Measurements from ENCODE around the gene RPA3. TPM values are rescaled to one million over a fixed set of nuclear protein-coding genes. Genes with fewer than 3 reads are reported as not detected.

Gene RPA3
- total RNA-seq, 1 donor from 2014 or later = 22.2 TPM

GRCh38 chr7:7653593-7654187, 64.7 kb downstream of the RPA3 start:
- DNase-seq (ENCODE audit: low read depth) = no peak

- no peak for DNase-seq (ENCODE audit: low read depth)
Measured at GRCh38 chr7:7652798-7653540, 65.4 kb downstream of the RPA3 start.

DNA sequence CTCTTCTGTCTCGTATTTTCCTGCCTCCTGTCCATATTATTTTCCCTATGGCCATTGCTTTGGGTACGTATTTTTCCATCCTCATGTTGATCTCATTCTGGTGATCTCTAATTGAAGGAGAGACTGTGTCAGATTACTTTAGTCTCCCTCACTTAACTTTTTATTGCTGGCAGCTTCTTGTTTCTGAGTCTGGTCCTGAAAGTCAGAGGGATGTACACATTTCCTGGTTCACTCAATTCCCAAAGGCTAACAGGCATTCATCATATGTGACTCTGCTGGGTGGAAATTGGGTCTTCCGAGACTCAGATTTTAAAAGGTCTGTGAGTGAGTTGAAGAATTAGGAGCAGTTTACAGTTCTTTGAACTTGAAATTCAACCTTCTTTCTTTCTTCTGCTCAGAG, 66.9 kb downstream of the RPA3 start:
- DNase-seq (ENCODE audit: low read depth) = no peak

- no peak for DNase-seq (ENCODE audit: low read depth)
Measured at GRCh38 chr7:7650682-7651206, 67.7 kb downstream of the RPA3 start.

- no peak for DNase-seq (ENCODE audit: low read depth)
Measured at GRCh38 chr7:7647495-7648036, 70.8 kb downstream of the RPA3 start.

DNA sequence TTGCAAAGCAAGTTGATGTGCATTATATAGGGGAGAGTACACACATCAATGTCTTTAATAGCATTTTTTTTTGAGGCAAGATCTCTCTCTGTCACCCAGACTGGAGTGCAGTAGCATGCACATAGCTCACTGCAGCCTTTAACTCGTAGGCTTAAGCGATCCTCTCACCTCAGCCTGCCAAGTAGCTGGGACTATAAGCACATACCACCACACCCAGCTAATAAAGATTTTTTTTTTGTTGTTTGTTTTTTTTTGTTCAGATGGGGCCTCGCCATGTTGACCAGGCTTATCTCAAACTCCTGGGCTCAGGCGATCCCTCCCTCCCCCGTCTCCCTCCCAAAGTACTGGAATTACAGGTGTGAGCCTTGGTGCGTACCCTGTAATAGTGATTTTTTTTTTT, 76.3 kb downstream of the RPA3 start:
- DNase-seq (ENCODE audit: low read depth) = no peak

- DNase-seq (ENCODE audit: low read depth) = no peak
Measured at GRCh38 chr7:7641129-7641663, 77.2 kb downstream of the RPA3 start.

DNA sequence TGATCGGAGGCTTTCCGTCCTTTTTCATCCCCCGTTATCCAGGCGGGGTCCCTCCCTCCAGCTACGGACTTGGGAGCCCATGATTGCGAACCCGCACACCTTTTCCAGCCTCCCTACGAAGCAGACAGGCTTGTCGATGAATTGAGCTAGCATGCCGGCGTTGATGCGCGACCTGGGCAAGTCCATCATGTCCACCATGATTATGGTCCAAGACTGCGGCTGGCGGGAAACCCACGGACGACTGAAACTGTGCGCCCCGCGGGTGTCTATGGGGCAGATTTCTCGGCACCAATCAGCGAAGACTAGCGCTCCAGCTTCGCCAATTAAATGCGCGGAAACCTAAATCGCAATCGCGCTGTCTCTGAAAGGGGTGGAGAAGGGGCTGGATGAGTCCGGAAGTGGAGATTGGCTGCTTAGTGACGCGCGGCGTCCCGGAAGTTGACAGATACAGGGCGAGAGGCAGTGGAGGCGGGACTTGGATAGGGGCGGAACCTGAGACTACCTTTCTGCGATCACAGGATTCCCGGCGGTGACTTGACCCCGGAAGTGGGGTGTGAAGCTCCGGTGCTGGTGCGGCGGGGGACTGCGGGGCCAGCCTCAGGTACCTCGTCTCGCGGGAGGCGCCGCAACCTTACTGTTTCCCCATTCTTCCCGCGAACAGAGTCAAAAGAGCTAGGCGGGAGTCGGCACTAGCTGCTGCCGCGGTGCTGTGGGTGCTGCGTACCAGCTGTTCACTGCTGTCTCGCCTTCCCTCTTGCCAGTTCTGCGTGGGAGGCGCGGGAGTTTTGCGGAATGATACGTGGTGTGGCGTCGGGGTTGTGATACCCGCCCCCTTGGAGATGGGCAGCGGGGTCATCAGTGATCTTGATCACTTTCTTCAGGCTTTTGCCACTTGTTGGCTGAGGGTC, 77.9 kb downstream of the RPA3 start, which contains the start of gene UMAD1:
UMAD1 (plus strand) TSS at position 532 of the 908 bp plus-strand sequence. CDS start 32,620 bp downstream, outside the sequence.
- peak; percentile 99 for DNase-seq (ENCODE audit: low read depth)

DNA sequence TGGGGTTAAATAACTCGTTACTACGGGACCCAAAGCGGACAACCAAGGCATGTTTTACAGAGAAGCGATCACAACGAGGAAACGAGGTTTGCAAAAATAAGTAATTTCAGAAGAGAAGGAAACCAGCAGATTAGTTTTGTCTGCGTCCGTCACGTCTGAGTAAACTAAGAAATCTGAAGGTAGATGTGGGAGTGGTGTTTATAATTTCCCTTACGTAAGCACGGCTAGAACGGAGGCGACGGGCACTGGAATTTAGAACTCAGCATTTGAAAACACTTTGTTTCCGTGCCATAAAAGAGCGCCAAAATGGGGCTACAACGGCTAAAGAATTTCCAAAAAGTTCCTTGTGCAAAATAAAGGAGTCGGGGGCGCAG, 78.6 kb downstream of the RPA3 start:
- DNase-seq (ENCODE audit: low read depth) = peak; percentile 43

DNA sequence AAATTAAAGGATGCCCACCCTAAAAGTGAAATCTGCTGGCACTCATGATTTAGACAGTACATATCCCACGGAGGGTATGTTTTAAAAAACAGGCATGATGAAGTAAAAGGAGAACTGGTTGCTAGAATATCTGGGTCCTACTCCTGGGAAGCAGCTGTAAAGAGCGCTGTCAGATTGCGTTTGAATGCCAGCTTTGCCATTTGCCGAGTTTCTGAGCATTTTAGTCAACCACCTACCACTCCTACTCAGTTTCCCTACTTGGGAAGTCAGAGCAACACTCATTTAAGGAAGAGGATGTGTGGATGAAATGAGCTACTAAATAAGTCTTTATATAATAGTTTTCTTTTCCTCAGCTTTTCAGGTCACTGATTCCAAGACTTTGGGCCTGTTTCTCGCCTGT, 79.0 kb downstream of the RPA3 start:
- no peak for DNase-seq (ENCODE audit: low read depth)

- DNase-seq (ENCODE audit: low read depth) = no peak
Measured at GRCh38 chr7:7630626-7631329, 87.6 kb downstream of the RPA3 start.

DNA sequence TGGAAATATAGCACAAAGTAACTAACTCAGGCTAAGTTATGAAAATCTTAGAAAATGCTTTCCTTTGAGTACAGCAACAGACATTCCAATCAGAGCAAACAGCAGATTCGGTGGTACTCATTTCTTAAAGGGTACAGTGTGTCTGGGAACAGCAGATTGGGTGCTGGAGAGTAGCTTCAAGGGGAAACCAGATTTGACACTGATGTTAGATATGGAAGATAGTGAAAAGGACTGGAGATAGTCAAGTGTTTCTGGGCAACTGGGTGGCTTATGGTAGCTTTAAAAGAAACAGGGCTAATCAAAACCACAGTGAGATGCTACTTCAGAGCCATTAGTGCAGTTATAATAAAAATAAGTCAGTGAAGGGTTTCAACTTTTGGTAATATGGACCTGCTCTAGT, 89.9 kb downstream of the RPA3 start:
- no peak for DNase-seq (ENCODE audit: low read depth)

GRCh38 chr7:7620644-7621210, 97.7 kb downstream of the RPA3 start:
- no peak for DNase-seq (ENCODE audit: low read depth)

DNA sequence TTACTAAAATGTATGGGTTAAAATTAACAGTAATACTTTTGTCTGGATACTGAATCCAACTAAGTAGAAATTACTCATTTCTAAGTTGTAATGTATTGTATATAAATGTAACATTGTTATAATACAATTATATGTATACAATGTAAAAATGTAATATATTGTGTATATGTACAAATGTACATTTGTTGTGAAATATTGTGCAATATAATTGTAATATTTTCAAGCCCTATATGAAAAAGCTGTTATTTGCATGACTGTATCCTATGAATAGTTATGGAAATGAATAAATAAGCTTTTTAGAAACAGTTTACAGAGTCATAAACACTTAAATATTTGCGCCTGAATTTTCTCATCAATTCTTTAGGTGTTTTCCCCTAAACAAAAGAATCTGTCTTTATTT, 98.2 kb downstream of the RPA3 start:
- no peak for DNase-seq (ENCODE audit: low read depth)

DNA sequence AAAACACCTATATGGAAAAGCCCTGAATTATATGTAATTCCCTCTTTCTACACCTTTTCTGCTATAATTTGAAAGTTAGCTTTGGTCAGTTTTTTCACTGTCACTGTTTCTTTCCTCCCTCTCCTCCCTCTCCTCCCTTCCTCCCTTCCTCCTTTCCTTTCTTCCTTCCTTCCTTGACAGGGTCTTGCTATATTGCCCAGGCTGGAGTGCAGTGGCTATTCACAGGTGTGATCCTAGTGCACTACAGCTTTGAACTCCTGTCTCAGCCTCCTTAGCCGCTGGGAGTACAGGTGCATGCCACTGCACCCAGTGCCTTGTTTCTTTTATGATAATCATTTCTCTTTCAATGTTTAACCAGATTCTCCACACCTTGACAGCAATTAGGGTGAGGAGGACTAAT, 100.0 kb downstream of the RPA3 start:
- no peak for DNase-seq (ENCODE audit: low read depth)

DNA sequence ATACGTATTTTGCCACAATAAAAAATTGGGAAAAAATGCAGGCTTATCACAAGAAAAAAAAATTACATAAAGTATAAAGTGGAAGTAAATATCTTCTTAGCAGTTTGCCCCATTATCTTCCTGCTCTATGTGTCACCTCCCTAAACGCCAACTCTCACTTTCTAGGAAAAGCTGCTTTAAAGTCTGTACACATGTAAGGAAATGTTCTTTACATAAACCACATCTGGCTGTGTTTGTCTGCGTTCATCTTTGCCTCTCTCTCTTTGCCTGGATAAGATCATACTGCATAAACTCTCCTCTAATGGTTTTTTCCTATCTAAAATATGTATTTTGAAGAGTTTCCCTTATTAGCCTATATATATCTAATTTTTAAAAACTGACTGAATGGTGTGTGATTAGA, 100.9 kb downstream of the RPA3 start:
- DNase-seq (ENCODE audit: low read depth) = no peak

DNA sequence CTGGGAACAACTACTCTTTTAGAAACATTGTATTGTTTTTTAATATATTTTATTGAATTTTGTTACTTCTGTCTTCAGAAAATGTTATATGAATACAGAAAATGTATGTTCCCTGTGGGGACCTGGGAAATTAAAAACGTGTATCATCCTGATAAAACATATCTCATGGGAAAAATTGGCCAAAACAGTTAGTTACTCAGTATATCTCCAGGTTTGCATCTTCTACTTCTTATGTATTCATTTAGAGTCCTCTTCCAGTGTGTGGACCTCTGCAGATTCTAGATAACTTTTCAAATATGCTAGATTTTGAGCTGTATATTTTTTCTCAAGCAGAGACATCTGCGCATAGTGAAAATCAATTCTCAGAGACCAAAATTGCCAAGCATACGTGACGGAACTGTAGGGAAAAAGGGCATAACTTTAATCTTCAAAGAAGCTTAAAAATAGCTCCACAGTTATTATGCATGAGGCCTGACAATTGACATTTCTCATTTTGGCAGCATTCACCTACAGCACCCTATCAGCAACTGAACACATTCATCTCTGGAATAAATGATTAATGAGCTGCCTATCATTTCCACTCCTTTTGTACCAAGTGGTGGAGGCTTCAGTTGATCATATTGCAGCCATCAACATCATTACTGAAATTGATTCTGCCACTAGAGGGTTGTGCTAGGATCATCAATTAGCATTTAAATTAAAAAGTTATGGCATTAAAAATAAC, 104.2 kb downstream of the RPA3 start:
- no peak for DNase-seq (ENCODE audit: low read depth)

DNA sequence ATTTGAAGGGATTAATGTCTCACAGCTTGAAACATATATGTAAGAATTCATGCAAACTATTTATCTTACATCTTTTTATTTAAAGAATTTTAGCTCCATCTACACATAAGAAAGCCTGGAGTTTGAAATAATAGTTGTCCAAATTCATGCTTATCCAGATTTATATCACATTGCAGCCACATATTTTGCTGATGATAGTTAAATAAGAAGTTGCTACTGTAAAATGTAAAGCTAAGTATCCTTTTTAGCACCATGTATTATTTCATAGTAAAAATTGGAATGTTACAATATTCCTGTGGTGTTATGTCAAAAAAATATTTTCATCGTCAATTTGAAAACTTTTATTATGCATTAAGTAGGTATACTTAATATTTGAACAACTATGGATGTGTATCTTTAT, 105.2 kb downstream of the RPA3 start:
- no peak for DNase-seq (ENCODE audit: low read depth)

- DNase-seq (ENCODE audit: low read depth) = no peak
Measured at GRCh38 chr7:7612519-7612918, 105.9 kb downstream of the RPA3 start.

DNA sequence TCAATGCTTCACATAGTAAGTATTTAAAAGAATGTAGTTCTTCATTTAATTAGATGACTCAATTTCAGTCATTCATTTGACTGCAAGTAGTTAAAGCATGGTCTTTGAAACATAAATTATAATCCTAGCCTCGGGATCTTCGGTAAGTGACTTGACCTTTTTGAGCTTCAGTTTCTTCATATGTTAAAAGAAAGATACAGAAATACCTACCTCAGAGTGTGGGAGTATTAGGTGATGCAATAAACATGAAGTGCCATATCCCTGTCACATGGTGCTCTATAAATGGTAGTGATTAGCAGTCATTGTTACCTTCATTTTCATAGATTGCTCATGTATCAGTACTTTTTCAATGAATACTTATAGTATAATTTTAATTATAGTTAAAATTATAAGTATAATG, 109.1 kb downstream of the RPA3 start:
- DNase-seq (ENCODE audit: low read depth) = no peak

All from renal cortical epithelial cell (primary cell).